ENCODE data around the gene BTG4.

The BTG4 gene

DNA sequence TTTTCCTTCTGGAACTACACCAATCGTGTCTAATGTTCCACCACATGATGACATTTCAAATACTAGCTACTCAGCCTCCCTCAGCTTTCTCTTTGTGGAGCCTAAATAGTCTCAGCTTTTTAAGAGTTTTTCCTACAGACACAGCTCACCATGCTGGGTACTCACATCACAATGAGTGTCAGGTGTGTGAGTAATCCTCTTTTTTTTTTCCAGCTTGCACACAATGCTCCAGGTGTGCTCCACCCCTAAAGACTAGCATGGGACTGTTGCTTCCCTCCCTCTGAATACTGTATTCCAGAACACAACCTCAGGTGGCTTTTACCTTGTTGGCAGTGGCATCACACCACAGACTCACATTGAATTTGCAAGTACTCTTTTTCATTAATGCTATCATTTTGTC lies 11.7 kb downstream of the BTG4 start:
- in situ Hi-C loops (cut with HindIII; ENCODE audit: low sequenced_read_pairs) = no loop called here

DNA sequence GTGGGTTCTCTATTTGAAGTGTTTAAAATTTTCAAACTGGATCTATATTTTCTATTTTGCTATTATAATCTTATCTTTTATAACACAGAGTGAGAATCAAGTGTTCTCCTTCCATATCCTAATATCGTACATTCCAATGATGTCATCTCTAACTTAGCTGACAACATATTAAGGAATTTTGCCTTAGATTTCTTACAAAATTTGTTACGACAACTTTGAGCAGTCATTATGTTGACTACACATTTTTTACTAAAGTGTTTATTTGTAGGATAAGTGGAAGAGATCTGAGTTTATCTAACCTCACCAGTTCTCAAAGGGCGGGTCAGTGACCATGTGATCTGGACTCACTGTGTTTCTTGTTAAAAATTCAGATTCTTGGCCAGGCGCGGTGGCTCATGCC lies 12.7 kb downstream of the BTG4 start:
- in situ Hi-C loops (cut with HindIII; ENCODE audit: low sequenced_read_pairs) = no loop called here

DNA sequence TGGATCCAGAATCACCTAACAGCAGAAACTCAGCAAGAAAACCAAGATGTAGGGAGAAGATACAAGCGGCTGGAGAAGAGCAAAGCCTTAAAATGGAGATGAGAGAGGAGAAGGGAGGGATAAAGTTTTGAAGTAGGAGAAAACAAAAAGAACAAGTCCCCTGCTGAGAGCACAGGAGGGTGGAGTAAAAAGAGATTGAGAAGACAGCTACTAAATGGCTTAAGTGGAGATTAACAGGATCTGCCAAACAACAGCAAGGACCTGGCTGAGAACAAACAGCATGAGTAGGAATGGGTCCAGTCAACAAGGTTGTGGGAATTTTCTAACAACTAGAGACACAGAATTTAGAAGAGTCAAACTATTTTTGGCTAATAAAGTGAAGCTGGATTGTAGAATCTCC lies 18.1 kb downstream of the BTG4 start:
- in situ Hi-C loops (cut with HindIII; ENCODE audit: low sequenced_read_pairs) = no loop called here

DNA sequence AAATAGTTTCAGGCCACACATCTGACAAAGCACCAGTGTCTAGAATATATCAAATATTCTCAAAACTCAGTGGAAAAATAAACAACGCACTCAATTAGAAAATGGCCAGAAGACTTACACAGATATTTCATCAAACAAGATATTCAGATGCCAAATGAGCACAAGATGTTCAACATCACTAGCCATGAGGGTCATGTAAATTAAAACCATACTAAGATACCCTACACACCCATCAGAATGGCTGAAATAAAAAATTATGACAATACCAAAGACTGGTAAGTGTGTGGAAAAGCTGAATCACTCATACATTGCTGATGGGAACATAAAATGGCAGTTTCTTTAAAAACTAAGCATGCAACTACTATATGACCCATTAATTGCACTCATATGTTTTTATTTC lies 21.7 kb downstream of the BTG4 start:
- in situ Hi-C loops (cut with HindIII; ENCODE audit: low sequenced_read_pairs) = no loop called here

GRCh38 chr11:111483431-111483830 lies 28.8 kb downstream of the BTG4 start:
- in situ Hi-C loops (cut with HindIII; ENCODE audit: low sequenced_read_pairs) = no loop called here

DNA sequence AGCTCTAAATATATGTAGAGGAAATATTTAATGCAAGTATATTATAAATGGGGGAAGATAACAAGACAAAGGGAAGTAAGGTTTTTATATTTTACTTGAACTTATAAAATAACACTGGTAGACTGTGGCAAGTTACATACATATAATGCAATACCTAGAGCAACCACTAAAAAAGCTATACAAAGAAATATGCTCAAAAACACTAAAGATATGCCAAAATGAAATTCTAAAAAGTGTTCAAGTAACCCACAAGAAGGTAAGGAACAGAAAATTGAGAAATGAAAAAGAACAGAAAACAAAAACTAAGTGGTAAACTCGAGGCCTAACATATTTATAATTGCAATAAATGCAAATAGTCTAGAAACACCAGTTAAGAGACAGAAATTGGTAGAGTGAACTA lies 32.5 kb downstream of the BTG4 start:
- in situ Hi-C loops (cut with HindIII; ENCODE audit: low sequenced_read_pairs) = no loop called here

GRCh38 chr11:111477898-111478297 lies 34.3 kb downstream of the BTG4 start:
- in situ Hi-C loops (cut with HindIII; ENCODE audit: low sequenced_read_pairs) = no loop called here

DNA sequence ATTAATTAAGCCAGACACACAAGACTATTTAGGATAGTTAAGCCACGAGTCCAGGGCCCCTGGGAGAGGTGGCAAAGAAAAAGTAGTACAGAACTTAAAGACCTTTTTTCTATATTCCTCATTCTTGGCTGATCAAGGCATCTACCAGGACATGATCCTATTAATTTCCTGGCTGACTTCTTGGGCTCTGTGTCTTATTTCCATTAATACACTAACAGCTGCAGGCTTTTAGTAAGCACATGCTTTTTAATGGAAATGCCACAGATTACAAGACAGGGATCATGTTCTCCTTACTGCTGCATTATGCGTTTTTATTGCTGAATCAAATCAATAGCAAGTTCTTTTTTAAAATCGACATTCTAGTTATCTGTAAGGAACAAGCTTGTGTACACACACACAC lies 35.2 kb downstream of the BTG4 start:
- in situ Hi-C loops (cut with HindIII; ENCODE audit: low sequenced_read_pairs) = no loop called here

- in situ Hi-C loops (cut with HindIII; ENCODE audit: low sequenced_read_pairs) = no loop called here
These were observed 35.8 kb downstream of the BTG4 start for GRCh38 chr11:111476366-111476765.

DNA sequence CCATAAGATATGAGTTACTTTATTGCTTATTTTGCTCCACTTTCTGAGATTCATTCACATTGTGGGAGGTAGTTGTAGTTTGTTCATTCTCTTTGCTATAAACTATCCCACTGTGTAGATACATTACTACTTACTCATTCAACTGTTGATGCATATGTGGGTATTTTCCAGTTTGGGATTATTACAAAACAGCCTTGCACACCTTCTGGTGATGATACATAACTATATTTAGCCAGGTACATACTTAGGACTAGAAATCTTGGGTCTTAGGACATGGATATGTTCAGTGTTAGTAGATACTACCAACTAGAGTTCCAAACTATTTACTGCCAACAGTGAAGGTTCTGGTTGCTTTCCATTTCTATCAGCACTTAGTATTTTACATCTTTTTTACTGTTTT lies 37.8 kb downstream of the BTG4 start:
- in situ Hi-C loops (cut with HindIII; ENCODE audit: low sequenced_read_pairs) = no loop called here

DNA sequence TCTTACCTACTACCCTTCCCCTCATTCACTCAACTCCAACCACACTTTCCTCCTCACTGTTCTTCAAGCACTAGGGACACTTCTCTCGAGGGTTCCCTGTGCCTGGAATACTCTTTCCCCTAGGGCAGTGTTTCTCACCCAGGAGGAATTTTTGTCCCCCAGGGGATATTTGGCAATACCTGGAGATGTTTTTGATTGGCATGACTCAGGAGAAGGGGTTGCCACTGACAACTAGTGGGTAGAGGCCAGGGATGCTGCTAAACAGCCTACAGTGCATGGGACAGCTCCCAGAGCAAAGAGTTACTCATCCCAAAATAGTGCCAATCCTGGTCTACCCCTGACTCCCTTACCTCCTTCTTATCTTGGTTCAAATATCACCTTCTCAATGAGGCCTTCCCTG lies 40.0 kb downstream of the BTG4 start:
- in situ Hi-C loops (cut with HindIII; ENCODE audit: low sequenced_read_pairs) = no loop called here

DNA sequence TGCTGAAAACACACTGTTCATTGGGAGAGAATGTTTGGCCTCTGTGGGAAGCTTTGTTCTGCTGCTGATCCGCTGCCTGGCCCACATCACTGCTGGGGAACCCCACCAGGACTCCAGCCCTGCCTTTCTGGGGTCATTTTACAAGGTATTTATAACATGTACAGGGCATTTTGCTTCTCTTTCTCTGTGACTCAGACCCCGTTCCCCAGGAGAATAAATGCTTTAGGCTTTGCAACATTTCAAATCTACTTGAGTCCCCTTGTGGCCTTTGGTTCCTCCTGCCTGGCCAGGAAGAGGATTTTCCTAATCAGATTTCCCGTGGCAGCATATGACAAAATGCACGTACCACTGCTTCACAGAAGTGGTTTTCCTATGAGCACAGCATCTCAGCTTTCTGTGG lies 43.0 kb downstream of the BTG4 start:
- in situ Hi-C loops (cut with HindIII; ENCODE audit: low sequenced_read_pairs) = no loop called here

DNA sequence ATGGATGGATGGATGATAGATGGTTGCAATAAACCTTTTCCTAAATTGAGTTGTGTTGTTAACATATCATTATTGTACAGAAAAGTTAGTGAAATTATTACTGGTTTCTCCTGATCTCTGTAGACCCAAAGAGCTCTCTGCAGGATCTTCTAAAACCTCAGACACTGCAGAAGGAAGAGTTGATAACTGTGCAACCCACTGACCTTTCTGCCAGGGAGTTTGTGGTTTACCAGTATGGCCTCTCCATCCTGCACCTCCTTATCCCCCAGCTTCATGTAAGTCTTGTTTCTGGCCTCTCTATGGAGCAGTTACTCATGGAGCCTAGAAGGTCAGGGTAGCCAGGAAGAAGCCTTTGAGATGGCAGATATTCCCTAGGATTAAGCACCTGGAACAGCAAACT lies 45.6 kb downstream of the BTG4 start:
- in situ Hi-C loops (cut with HindIII; ENCODE audit: low sequenced_read_pairs) = no loop called here

- in situ Hi-C loops (cut with HindIII; ENCODE audit: low sequenced_read_pairs) = no loop called here
These were observed 46.8 kb downstream of the BTG4 start for GRCh38 chr11:111465400-111465799.

- in situ Hi-C loops (cut with HindIII; ENCODE audit: low sequenced_read_pairs) = no loop called here
These were observed 48.9 kb downstream of the BTG4 start for GRCh38 chr11:111463276-111463675.

DNA sequence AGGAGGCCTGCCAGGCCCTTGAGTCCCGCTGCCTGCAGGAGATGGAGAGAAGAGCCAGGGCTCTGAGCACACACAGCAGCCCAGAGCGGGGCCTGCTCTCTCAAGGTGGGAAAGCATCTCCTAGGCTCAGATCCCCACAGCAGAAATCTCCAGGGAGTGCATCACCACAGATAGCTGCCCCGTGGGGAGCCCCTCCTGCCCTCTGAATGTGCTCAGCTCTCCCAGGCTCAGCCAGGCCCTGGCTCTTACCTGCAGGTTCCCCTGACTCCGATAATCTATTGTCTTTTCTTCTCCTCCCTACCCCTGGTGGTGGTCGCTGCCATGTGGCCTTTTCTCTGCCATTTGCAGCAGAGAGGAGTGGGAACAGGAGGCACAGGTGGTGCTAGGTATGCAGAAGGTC lies 49.9 kb downstream of the BTG4 start:
- in situ Hi-C loops (cut with HindIII; ENCODE audit: low sequenced_read_pairs) = no loop called here

GRCh38 chr11:111461460-111462235 lies 50.5 kb downstream of the BTG4 start:
- in situ Hi-C loops (cut with HindIII; ENCODE audit: low sequenced_read_pairs) = no loop called here

DNA sequence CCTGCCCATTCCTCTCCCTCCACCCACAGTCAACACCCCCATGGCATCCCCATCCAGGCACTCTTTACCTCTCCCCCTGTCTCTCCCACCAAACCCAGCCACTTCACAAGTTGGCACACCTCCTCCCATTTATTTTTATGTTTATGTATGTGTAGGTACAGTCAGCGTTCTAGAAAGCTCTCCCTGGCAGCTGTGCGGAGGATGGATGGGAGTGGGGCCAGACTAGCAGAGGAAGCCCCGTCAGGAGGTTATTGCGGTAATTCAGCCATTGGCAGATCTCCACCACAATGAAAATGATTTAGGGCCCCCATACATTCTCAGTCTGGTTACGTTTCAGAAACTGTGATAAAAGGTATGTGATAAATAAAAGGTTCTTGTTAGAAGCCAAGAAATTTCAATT lies 51.3 kb downstream of the BTG4 start:
- in situ Hi-C loops (cut with HindIII; ENCODE audit: low sequenced_read_pairs) = no loop called here

DNA sequence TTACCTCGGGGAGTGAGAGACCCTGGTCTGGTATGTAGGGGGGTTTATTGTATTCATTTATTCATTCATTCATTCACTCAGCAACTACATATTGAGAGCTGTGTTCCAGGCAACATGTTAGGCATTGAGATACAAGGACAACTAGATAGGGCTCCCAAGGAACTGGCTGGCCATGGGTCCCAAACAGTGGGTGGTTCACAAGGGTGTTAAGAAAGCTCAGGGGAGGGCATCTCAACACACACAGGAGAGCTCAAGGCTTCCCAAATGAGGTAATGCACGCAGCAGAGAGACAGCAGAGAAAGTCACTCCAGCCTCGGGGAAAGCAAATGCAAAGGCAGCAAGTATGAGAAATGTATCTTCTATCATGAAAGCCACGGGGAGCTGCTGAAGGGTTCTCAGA lies 51.8 kb downstream of the BTG4 start:
- in situ Hi-C loops (cut with HindIII; ENCODE audit: low sequenced_read_pairs) = no loop called here

GRCh38 chr11:111459506-111460270 lies 52.5 kb downstream of the BTG4 start:
- in situ Hi-C loops (cut with HindIII; ENCODE audit: low sequenced_read_pairs) = no loop called here

- in situ Hi-C loops (cut with HindIII; ENCODE audit: low sequenced_read_pairs) = no loop called here
These were observed 54.3 kb downstream of the BTG4 start for GRCh38 chr11:111457731-111458368.

Measured in DLD1 (cell line).